Hepatic stellate cell (primary cell): ENCODE results near the gene GCGR.

Source experiments
- DNase-seq: peaks from one replicate; pipeline ENCODE4 v3.0.0; 2011; ENCODE audit warnings: low spot score

The GCGR gene

GRCh38 chr17:81811705-81812570, 8.0 kb downstream of the GCGR start:
- no peak for DNase-seq

GRCh38 chr17:81812571-81813370, 8.8 kb downstream of the GCGR start:
- DNase-seq, result no peak

GRCh38 chr17:81813371-81813684, 9.4 kb downstream of the GCGR start:
- DNase-seq, result no peak

- DNase-seq, result no peak
Observed at GRCh38 chr17:81813861-81814683, 10.1 kb downstream of the GCGR start.

- no peak for DNase-seq
Observed at GRCh38 chr17:81814748-81815645, 11.0 kb downstream of the GCGR start.

GRCh38 chr17:81815646-81815986, 11.7 kb downstream of the GCGR start:
- no peak for DNase-seq

GRCh38 chr17:81817758-81818147, 13.8 kb downstream of the GCGR start:
- DNase-seq, result no peak

GRCh38 chr17:81819708-81820107, 15.8 kb downstream of the GCGR start:
- DNase-seq, result no peak

GRCh38 chr17:81821147-81821546, 17.2 kb downstream of the GCGR start:
- DNase-seq, result no peak

- DNase-seq, result peak; percentile 86
Observed at GRCh38 chr17:81821603-81822311, 17.8 kb downstream of the GCGR start.

- no peak for DNase-seq
Observed at GRCh38 chr17:81822312-81822637, 18.3 kb downstream of the GCGR start.

- DNase-seq, result no peak
Observed at GRCh38 chr17:81822996-81823819, 19.3 kb downstream of the GCGR start.

- DNase-seq, result no peak
Observed at GRCh38 chr17:81823820-81824550, 20.0 kb downstream of the GCGR start.

GRCh38 chr17:81824595-81824994, 20.6 kb downstream of the GCGR start:
- DNase-seq, result no peak

- DNase-seq, result no peak
Observed at GRCh38 chr17:81825841-81826466, 22.0 kb downstream of the GCGR start.

GRCh38 chr17:81828656-81829055, 24.7 kb downstream of the GCGR start:
- no peak for DNase-seq

- no peak for DNase-seq
Observed at GRCh38 chr17:81829858-81830257, 25.9 kb downstream of the GCGR start.

- no peak for DNase-seq
Observed at GRCh38 chr17:81831563-81831956, 27.6 kb downstream of the GCGR start.
